ENCODE measurements around the gene FER.

Gene FER

DNA sequence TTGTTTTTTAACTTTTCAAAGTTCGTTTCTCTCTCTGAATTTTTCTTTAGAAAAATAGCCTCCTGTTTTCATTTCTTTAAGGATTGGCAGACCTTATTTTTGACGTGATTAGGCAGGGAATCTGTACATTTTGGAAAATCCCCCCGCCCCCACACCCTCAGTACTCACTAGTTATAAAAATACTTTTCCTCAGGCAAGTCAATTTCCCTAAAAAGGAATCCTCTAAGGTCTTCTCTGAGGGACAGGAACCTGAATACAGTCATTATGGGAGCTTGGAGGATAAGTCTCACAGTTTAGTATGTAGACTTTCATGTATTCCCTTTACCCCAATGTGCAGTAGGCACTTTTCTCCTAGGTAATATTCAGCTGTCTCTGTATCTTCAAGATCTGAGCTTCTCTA, 3.9 kb upstream of the FER start:
- Histone ChIP-seq H4K91ac (ENCODE audit: low read length) (no peak overlapping the region), H3K23ac (ENCODE audit: low read length in 2 of 2) (no peak overlapping the region), H2AFZ (ENCODE audit: low read depth, low read length) (no peak overlapping the region), H3K4ac (ENCODE audit: low read depth in 1 of 2, low read length in 2 of 2) (no peak overlapping the region), H3K18ac (ENCODE audit: low read depth in 1 of 2, low read length in 2 of 2) (no peak overlapping the region), H3K79me1 (replicated peaks; ENCODE audit: low read length, poor library complexity, severe bottlenecking) (no peaks in the 10 kb centered on the region), H2BK15ac (ENCODE audit: low read depth, poor library complexity, severe bottlenecking) (no peak overlapping the region), H4K8ac (ENCODE audit: low read length) (no peak overlapping the region), H3K36me3 (ENCODE audit: control insufficient read depth in 1 of 2, insufficient read depth in 2 of 2, low read depth in 1 of 2, low read length in 2 of 2) (no peaks in the 10 kb centered on the region), H3K9me3 (ENCODE audit: control insufficient read depth, low read length) (no peaks in the 10 kb centered on the region), H3K4me2 (ENCODE audit: low read length, poor library complexity, severe bottlenecking) (no peak overlapping the region), H2BK12ac (ENCODE audit: low read length in 2 of 2) (no peak overlapping the region), H2AK5ac (ENCODE audit: low read length, severe bottlenecking) (no peak overlapping the region), H2BK5ac (ENCODE audit: low read depth, low read length, poor library complexity, severe bottlenecking) (no peak overlapping the region), H3K4me3 (ENCODE audit: insufficient read depth in 1 of 2, low read depth in 1 of 2, low read length in 2 of 2) (no peak overlapping the region), H3K9ac (ENCODE audit: low read length) (no peak overlapping the region), H3K27ac (ENCODE audit: low read length, poor library complexity, severe bottlenecking) (no peak overlapping the region), H3K4me1 (ENCODE audit: control insufficient read depth, insufficient read depth, low read depth, low read length) (no peaks in the 10 kb centered on the region), H3K14ac (ENCODE audit: low read length in 2 of 2) (no peak overlapping the region), H3K27me3 (ENCODE audit: control insufficient read depth in 1 of 2, insufficient read depth in 1 of 2, low read length in 2 of 2) (no peaks in the 10 kb centered on the region), H2BK120ac (ENCODE audit: low read depth, low read length) (no peak overlapping the region)
- no peak for DNase-seq
- 82% methylated on average over 3 of the region's 3 CpGs for WGBS

- no peaks in the 10 kb centered on the region for H3K36me3 ChIP-seq (ENCODE audit: control insufficient read depth in 1 of 2, insufficient read depth in 2 of 2, low read depth in 1 of 2, low read length in 2 of 2)
- H3K79me1 ChIP-seq (replicated peaks; ENCODE audit: low read length, poor library complexity, severe bottlenecking): peaks cover 1% of the 10 kb centered on the region
- no peak overlapping the region for H4K8ac ChIP-seq (ENCODE audit: low read length)
- H3K27ac ChIP-seq (ENCODE audit: low read length, poor library complexity, severe bottlenecking): no peak overlapping the region
- no peak overlapping the region for H2AFZ ChIP-seq (ENCODE audit: low read depth, low read length)
- H3K4ac ChIP-seq (ENCODE audit: low read depth in 1 of 2, low read length in 2 of 2): no peak overlapping the region
- no peak overlapping the region for H4K91ac ChIP-seq (ENCODE audit: low read length)
- H3K18ac ChIP-seq (ENCODE audit: low read depth in 1 of 2, low read length in 2 of 2): no peak overlapping the region
- H3K4me1 ChIP-seq (ENCODE audit: control insufficient read depth, insufficient read depth, low read depth, low read length): no peaks in the 10 kb centered on the region
- no peak overlapping the region for H2BK15ac ChIP-seq (ENCODE audit: low read depth, poor library complexity, severe bottlenecking)
- no peak overlapping the region for H3K4me2 ChIP-seq (ENCODE audit: low read length, poor library complexity, severe bottlenecking)
- 45% methylated on average over 5 of the region's 10 CpGs for whole genome bisulfite sequencing
- no peak overlapping the region for H2BK120ac ChIP-seq (ENCODE audit: low read depth, low read length)
- no peaks in the 10 kb centered on the region for H3K9me3 ChIP-seq (ENCODE audit: control insufficient read depth, low read length)
- no peaks in the 10 kb centered on the region for H3K27me3 ChIP-seq (ENCODE audit: control insufficient read depth in 1 of 2, insufficient read depth in 1 of 2, low read length in 2 of 2)
- no peak overlapping the region for H3K14ac ChIP-seq (ENCODE audit: low read length in 2 of 2)
- H3K9ac ChIP-seq (ENCODE audit: low read length): peak overlapping the region; percentile 100
- H3K23ac ChIP-seq (ENCODE audit: low read length in 2 of 2): no peak overlapping the region
- no peak overlapping the region for H2BK12ac ChIP-seq (ENCODE audit: low read length in 2 of 2)
- H2BK5ac ChIP-seq (ENCODE audit: low read depth, low read length, poor library complexity, severe bottlenecking): no peak overlapping the region
- H2AK5ac ChIP-seq (ENCODE audit: low read length, severe bottlenecking): no peak overlapping the region
- peak overlapping the region in 1 of 2 experiments; percentile 94 for H3K4me3 ChIP-seq (ENCODE audit: insufficient read depth in 1 of 2, low read depth in 1 of 2, low read length in 2 of 2)
- no peak for DNase-seq
These were observed 455 bp upstream of the FER start for GRCh38 chr5:108747111-108747773.

DNA sequence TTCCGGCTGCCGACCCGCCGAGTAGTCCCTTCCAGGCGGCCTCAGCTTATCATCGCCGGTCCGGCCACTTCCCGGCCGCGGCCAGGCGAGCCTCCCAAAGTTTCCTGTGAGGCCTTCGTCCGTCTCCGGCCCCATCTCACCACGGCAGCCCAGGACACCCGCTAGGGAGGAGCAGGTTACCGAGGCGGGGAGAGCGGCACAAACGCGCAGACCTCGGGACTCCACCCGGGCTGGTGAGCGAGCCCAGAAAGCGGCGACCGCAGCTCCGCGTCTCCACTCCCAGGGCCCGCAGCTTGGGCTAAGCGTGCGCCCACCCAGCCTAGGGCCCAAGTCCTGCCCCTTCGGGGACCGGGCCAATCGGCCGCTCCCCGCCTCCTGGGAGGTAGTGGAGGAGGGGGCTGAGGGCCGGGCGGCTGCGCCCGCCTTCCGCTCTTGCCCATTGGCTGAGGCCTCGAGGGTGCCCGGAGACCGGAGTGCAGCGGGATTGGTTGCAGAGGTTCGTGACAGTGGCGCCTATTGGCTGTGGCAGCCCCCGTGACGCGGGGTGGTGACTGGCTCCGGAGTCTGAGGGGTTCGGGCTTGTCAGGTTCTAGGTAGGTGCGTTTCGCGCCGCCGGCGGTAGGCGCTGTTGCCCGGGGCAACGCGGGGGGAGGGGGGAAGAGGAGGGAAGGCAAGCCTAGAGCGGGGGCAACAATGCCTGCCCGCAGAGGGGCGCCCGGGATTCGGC, 867 bp downstream of the FER start:
- H3K27me3 ChIP-seq (ENCODE audit: control insufficient read depth in 1 of 2, insufficient read depth in 1 of 2, low read length in 2 of 2): no peaks in the 10 kb centered on the region
- peak overlapping the region; percentile 93 for H4K91ac ChIP-seq (ENCODE audit: low read length)
- peak overlapping the region in 1 of 2 experiments; percentile 82 for H3K14ac ChIP-seq (ENCODE audit: low read length in 2 of 2)
- H2AK5ac ChIP-seq (ENCODE audit: low read length, severe bottlenecking): no peak overlapping the region
- 0% methylated on average over 42 of the region's 69 CpGs for WGBS
- peak overlapping the region; percentile 70 for H4K8ac ChIP-seq (ENCODE audit: low read length)
- DNase-seq: peak; percentile 99
- peak overlapping the region; percentile 84 for H3K4me2 ChIP-seq (ENCODE audit: low read length, poor library complexity, severe bottlenecking)
- peak overlapping the region; percentile 64 to 85 for H3K4ac ChIP-seq (ENCODE audit: low read depth in 1 of 2, low read length in 2 of 2)
- H3K9ac ChIP-seq (ENCODE audit: low read length): peak overlapping the region; percentile 100
- H3K18ac ChIP-seq (ENCODE audit: low read depth in 1 of 2, low read length in 2 of 2): peak overlapping the region; percentile 80 to 95
- H2AFZ ChIP-seq (ENCODE audit: low read depth, low read length): peak overlapping the region; percentile 43
- H3K79me1 ChIP-seq (replicated peaks; ENCODE audit: low read length, poor library complexity, severe bottlenecking): peaks cover 1% of the 10 kb centered on the region
- H3K9me3 ChIP-seq (ENCODE audit: control insufficient read depth, low read length): no peaks in the 10 kb centered on the region
- no peaks in the 10 kb centered on the region for H3K4me1 ChIP-seq (ENCODE audit: control insufficient read depth, insufficient read depth, low read depth, low read length)
- H3K27ac ChIP-seq (ENCODE audit: low read length, poor library complexity, severe bottlenecking): peak overlapping the region; percentile 93
- H3K36me3 ChIP-seq (ENCODE audit: control insufficient read depth in 1 of 2, insufficient read depth in 2 of 2, low read depth in 1 of 2, low read length in 2 of 2): no peaks in the 10 kb centered on the region
- peak overlapping the region; percentile 99 for H2BK15ac ChIP-seq (ENCODE audit: low read depth, poor library complexity, severe bottlenecking)
- peak overlapping the region; percentile 79 to 94 for H3K4me3 ChIP-seq (ENCODE audit: insufficient read depth in 1 of 2, low read depth in 1 of 2, low read length in 2 of 2)
- peak overlapping the region; percentile 51 to 66 for H3K23ac ChIP-seq (ENCODE audit: low read length in 2 of 2)
- H2BK5ac ChIP-seq (ENCODE audit: low read depth, low read length, poor library complexity, severe bottlenecking): peak overlapping the region; percentile 80
- H2BK120ac ChIP-seq (ENCODE audit: low read depth, low read length): peak overlapping the region; percentile 71
- H2BK12ac ChIP-seq (ENCODE audit: low read length in 2 of 2): peak overlapping the region in 1 of 2 experiments; percentile 39

DNA sequence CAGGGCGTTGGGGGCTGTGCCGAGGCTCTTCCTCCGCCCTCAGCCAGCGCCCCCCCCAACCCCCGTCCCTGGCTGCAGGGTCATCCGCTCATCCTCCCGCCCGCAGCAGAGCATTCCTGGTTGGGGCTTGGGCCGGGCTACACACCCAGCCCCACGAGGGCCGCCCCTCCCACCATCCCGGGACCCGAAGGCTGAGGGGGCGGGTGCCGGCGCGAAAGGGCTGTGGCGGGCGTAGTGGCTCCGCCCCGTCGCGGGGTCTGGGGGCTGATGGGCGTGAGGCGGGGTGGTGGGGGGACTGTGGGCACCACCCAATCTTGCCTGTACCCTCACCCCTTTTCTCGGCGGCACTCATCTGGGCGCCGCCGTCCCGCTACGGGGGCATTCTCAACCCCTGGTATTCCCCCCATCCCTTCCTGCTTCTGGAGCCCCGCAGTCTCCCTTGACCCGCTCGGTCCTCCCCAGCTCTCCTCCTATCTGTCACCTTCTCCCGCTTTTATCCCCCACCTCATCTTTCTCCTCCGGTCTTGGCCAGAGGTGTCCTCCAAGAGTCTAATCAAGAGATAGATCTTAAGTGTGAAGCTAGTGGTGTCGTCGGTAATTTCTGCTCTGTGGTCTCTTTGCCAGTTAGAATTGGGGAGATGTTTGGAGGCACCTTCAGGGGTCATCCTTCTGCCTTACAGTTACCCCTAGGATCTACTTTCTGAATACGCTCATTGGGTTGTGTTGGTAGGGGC, 1.6 kb downstream of the FER start:
- peak overlapping the region; percentile 80 to 90 for H3K18ac ChIP-seq (ENCODE audit: low read depth in 1 of 2, low read length in 2 of 2)
- peak overlapping the region; percentile 80 for H3K4me2 ChIP-seq (ENCODE audit: low read length, poor library complexity, severe bottlenecking)
- peak overlapping the region; percentile 73 to 94 for H3K4me3 ChIP-seq (ENCODE audit: insufficient read depth in 1 of 2, low read depth in 1 of 2, low read length in 2 of 2)
- peak overlapping the region; percentile 63 to 64 for H3K4ac ChIP-seq (ENCODE audit: low read depth in 1 of 2, low read length in 2 of 2)
- peak; percentile 39 for DNase-seq
- peak overlapping the region in 1 of 2 experiments; percentile 61 for H2BK12ac ChIP-seq (ENCODE audit: low read length in 2 of 2)
- H2AK5ac ChIP-seq (ENCODE audit: low read length, severe bottlenecking): no peak overlapping the region
- H4K8ac ChIP-seq (ENCODE audit: low read length): peak overlapping the region; percentile 35
- H3K9me3 ChIP-seq (ENCODE audit: control insufficient read depth, low read length): no peaks in the 10 kb centered on the region
- H3K36me3 ChIP-seq (ENCODE audit: control insufficient read depth in 1 of 2, insufficient read depth in 2 of 2, low read depth in 1 of 2, low read length in 2 of 2): no peaks in the 10 kb centered on the region
- no peaks in the 10 kb centered on the region for H3K4me1 ChIP-seq (ENCODE audit: control insufficient read depth, insufficient read depth, low read depth, low read length)
- H3K23ac ChIP-seq (ENCODE audit: low read length in 2 of 2): no peak overlapping the region
- WGBS: 5% methylated on average over 20 of the region's 40 CpGs
- peak overlapping the region; percentile 54 for H2BK120ac ChIP-seq (ENCODE audit: low read depth, low read length)
- H2BK15ac ChIP-seq (ENCODE audit: low read depth, poor library complexity, severe bottlenecking): no peak overlapping the region
- peak overlapping the region; percentile 35 for H2BK5ac ChIP-seq (ENCODE audit: low read depth, low read length, poor library complexity, severe bottlenecking)
- H4K91ac ChIP-seq (ENCODE audit: low read length): peak overlapping the region; percentile 63
- peak overlapping the region; percentile 100 for H3K9ac ChIP-seq (ENCODE audit: low read length)
- peak overlapping the region; percentile 57 for H2AFZ ChIP-seq (ENCODE audit: low read depth, low read length)
- no peak overlapping the region for H3K27ac ChIP-seq (ENCODE audit: low read length, poor library complexity, severe bottlenecking)
- H3K27me3 ChIP-seq (ENCODE audit: control insufficient read depth in 1 of 2, insufficient read depth in 1 of 2, low read length in 2 of 2): no peaks in the 10 kb centered on the region
- peak overlapping the region in 1 of 2 experiments; percentile 57 for H3K14ac ChIP-seq (ENCODE audit: low read length in 2 of 2)
- H3K79me1 ChIP-seq (replicated peaks; ENCODE audit: low read length, poor library complexity, severe bottlenecking): peaks cover 1% of the 10 kb centered on the region

Measured in mesenchymal stem cell (in vitro differentiated cells and primary cell).